K562 (cell line): ENCODE data around the gene PPP1R13B. TPM values are rescaled to one million over a fixed set of nuclear protein-coding genes. Genes with fewer than 3 reads are reported as not detected.

Experiments used
- ATAC-seq: fragments of 200-7000 bp; cut with Tn5 transposase; 3 replicates; pipeline ENCODE4 v1.9.1; 2020; ENCODE audit warnings: moderate library complexity
- BruUV-seq: library from RNA; stranded (reverse); fragments of 400-500 nt; replicated peaks from 2 replicates; lab custom pipeline; 2021; lab: Mats Ljungman, UMichigan
- CTCF ChIA-PET: fragments of 300-600 bp; formaldehyde crosslinking; extraction: SDS; loops from one replicate; lab custom pipeline; 2021; ENCODE audit warnings: low intra/inter-chr PET ratio; lab: Yijun Ruan, JAX
- POLR2A ChIA-PET: fragments of 300-600, 350-650 bp; sonication (Branson Sonifier 250); formaldehyde crosslinking; extraction: SDS; loops from one replicate; lab custom pipeline; 2021; ENCODE audit warnings: antibody characterized with exemption, inconsistent platforms; lab: Yijun Ruan, JAX
- DNase-seq, 4 experiments: peaks; one replicate each; pipeline versions ENCODE4 v3.0.0 to v3.0.0-alpha.2; 2011 to 2018; ENCODE audit warnings: low spot score in 3 of 4, mixed read lengths in 3 of 4; ENCODE audit errors: extremely low read depth in 1 of 4
- FAIRE-seq: peaks from 2 replicates; lab custom pipeline; 2011; peaks lifted over from hg19 to GRCh38; lab: Jason Lieb, UNC
- H2AFZ ChIP-seq: 2 replicates; pipeline ENCODE4 v1.6.0; 2011; ENCODE audit warnings: low read depth, low read length, control low read depth, inconsistent platforms
- H3K27ac ChIP-seq: fragments of 200-600 bp; 3 replicates; pipeline ENCODE4 v1.8.0; 2011; ENCODE audit warnings: low read depth, mild to moderate bottlenecking, control low read depth, inconsistent platforms, low read length, moderate library complexity, mixed read lengths; ENCODE audit errors: extremely low read depth
- H3K27me3 ChIP-seq, 2 experiments: fragments of 300-600 bp in 1 of 2; 2 replicates in 1 of 2; 3 replicates in 1 of 2; pipeline versions ENCODE4 v1.6.0 to v1.8.0; 2011; ENCODE audit warnings: inconsistent platforms in 2 of 2, low read length in 2 of 2, mild to moderate bottlenecking in 1 of 2, mixed read lengths in 1 of 2, moderate library complexity in 1 of 2; ENCODE audit not compliant: control insufficient read depth in 2 of 2, insufficient read depth in 2 of 2
- H3K36me3 ChIP-seq: fragments of 300-600 bp; 3 replicates; pipeline ENCODE4 v1.8.0; 2011; ENCODE audit warnings: mild to moderate bottlenecking, low read length, inconsistent platforms; ENCODE audit not compliant: control insufficient read depth, insufficient read depth
- H3K4me1 ChIP-seq, 2 experiments: fragments of 200-600 bp in 1 of 2; replicated peaks in 1 of 2; 2 replicates in 1 of 2; 3 replicates in 1 of 2; pipeline versions ENCODE4 v1.5.1 to v1.8.0; 2011; ENCODE audit warnings: inconsistent platforms in 2 of 2, low read length in 2 of 2, mild to moderate bottlenecking in 1 of 2, mixed read lengths in 1 of 2, moderate library complexity in 1 of 2; ENCODE audit not compliant: control insufficient read depth in 2 of 2, insufficient read depth in 2 of 2
- H3K4me2 ChIP-seq: 2 replicates; pipeline ENCODE4 v1.6.1; 2011; ENCODE audit warnings: low read length, control low read depth, inconsistent platforms, mixed read lengths; ENCODE audit not compliant: insufficient read depth
- H3K4me3 ChIP-seq: fragments of 200-600 bp; sonication (generic), shearing (Covaris generic); 2 replicates; pipeline ENCODE4 v1.5.1; 2016; ENCODE audit warnings: control low read depth, inconsistent platforms
- H3K79me2 ChIP-seq: fragments of 200-600 bp; 3 replicates; pipeline ENCODE4 v1.8.0; 2011; ENCODE audit warnings: low read length, inconsistent platforms; ENCODE audit not compliant: control insufficient read depth, insufficient read depth
- H3K9ac ChIP-seq, 2 experiments: 2 replicates each; pipeline versions ENCODE4 v1.6.0 to v1.6.1; 2011; ENCODE audit warnings: low read depth in 2 of 2, low read length in 2 of 2, control low read depth in 1 of 2, inconsistent platforms in 1 of 2, mild to moderate bottlenecking in 1 of 2, mixed read lengths in 1 of 2; ENCODE audit not compliant: insufficient read depth in 1 of 2
- H3K9me1 ChIP-seq: one replicate; pipeline ENCODE4 v1.6.0; 2011; ENCODE audit warnings: inconsistent platforms, mild to moderate bottlenecking, low read length, moderate library complexity; ENCODE audit not compliant: control insufficient read depth, insufficient read depth
- H3K9me3 ChIP-seq: replicated peaks from 2 replicates; pipeline ENCODE4 v1.5.1; 2011; ENCODE audit warnings: low read depth, low read length, inconsistent platforms; ENCODE audit not compliant: control insufficient read depth, insufficient read depth
- H4K20me1 ChIP-seq: replicated peaks from 2 replicates; pipeline ENCODE4 v1.6.1; 2011; ENCODE audit warnings: low read length, inconsistent platforms, mixed read lengths; ENCODE audit not compliant: control insufficient read depth, insufficient read depth
- KAT7 ChIP-seq: sonication (generic); formaldehyde crosslinking; IDR thresholded peaks from 2 replicates; pipeline ENCODE4 v1.8.0; 2022; ENCODE audit warnings: missing genetic modification reagents, mild to moderate bottlenecking, borderline replicate concordance
- RBBP5 ChIP-seq: fragments of 200-600 bp; sonication (generic); IDR thresholded peaks from 2 replicates; pipeline ENCODE4 v1.6.1; 2012; ENCODE audit warnings: borderline replicate concordance, mild to moderate bottlenecking, low read length, control low read depth, inconsistent platforms; ENCODE audit not compliant: insufficient read depth, poor library complexity, severe bottlenecking
- SRSF7 ChIP-seq: fragments of 200-400 bp; formaldehyde crosslinking; optimal IDR thresholded peaks from 2 replicates; pipeline ENCODE3; 2017; ENCODE audit warnings: mild to moderate bottlenecking, low read depth, low read length
- ZKSCAN1 ChIP-seq: fragments of 150-350 bp; IDR thresholded peaks from 2 replicates; pipeline ENCODE4 v1.6.1; 2016; ENCODE audit warnings: low read depth, low read length
- WGBS: fragments of 100-300 bp; shearing (Covaris generic); methylation state at CpG from one replicate; pipeline ENCODE4 v1.1.6; 2016; ENCODE audit warnings: low coverage, mixed read lengths; ENCODE audit not compliant: insufficient coverage; ENCODE audit errors: missing lambda C conversion rate; 5-methylcytosine and 5-hydroxymethylcytosine counted together
- in situ Hi-C: fragments of 300-500 bp; cut with MboI; formaldehyde crosslinking; loops from 4 replicates; pipeline ENCODE4 v1.15.0; 2018; ENCODE audit warnings: inconsistent platforms, mixed read lengths
- intact Hi-C: fragments of 100-400 bp; cut with micrococcal nuclease; formaldehyde crosslinking; loops from 2 replicates; pipeline ENCODE4 v1.14.2; 2022
- polyA plus RNA-seq, 8 experiments: library from polyadenylated mRNA; depleted of rRNA in 4 of 8; stranded (reverse) in 5 of 8; unstranded in 3 of 8; fragments of >200 nt; fragmentation: Nextera tagmentation in 2 of 8; fragmentation: Illumina TruSeq in 1 of 8; extraction: Ambion mirVana in 2 of 8; extraction: Trizol in 1 of 8; gene quantifications; 2 replicates each; pipeline versions ENCODE4 v1.2.1 to v1.2.3, GENCODE V29; 2011 to 2014; ENCODE audit warnings: inconsistent platforms in 1 of 8, missing spikeins in 1 of 8
- total RNA-seq, 7 experiments: library from RNA; depleted of rRNA in 6 of 7; stranded (reverse); fragments of >200 nt in 6 of 7; fragmentation: Illumina TruSeq in 2 of 7; extraction: Trizol in 2 of 7; gene quantifications; 2 replicates each; pipeline versions ENCODE4 v1.2.1 to v1.2.3, GENCODE V29; 2011 to 2021; ENCODE audit warnings: low replicate concordance in 1 of 7

The PPP1R13B gene
- total and polyA plus RNA-seq, 9 of the 15 experiments (the other 6 are each of a cell fraction or from before 2014, with no cell fraction given): 0.03 to 1.7 (median 0.15) TPM

DNA sequence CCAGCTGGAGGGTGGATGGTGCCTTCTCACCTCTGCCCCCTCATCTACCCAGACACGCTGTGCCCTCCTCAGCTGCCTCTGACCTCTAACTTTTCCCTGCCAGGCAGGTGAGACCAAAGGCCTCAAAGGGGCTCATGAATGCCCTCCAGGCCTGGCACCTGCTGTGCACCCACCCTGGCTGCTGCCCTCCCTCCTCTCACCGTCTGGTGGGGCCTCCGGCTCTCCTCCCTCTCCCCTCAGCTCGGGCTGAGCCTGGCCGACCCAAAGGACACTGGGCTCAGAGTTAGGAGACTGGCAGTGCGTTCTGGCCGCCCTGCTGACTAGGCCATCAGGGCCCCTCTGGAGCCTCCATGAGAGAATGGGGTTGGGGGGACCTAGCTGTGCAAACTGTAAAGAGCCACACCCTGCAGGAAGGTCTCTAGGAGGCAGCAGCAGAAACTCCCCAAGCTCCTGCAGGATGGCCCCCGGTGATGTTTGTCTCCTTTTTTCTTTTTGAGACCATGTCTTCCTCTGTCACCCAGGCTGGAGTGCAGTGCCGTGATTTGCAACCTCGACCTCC, 40.3 kb upstream of the PPP1R13B start (continued):
- TF ChIP-seq SRSF7 (no peak), RBBP5 (no peak)

DNA sequence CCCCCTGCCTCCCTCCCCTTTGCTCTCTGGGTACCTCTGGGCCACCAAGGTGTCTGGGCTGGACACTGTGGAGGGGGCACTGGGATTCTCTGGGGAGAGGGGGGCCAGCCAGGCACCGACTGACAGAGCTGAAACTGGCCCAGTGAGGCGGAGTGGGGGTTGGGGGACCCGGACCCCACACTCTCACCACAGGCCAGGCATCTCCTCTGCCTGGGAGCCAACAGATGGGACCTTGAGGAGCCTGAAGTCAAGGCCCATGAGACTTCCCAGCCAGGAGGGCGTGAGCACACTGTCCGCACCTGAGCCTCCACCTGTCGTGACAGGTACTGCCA, 39.8 kb upstream of the PPP1R13B start:
- no peaks in the 10 kb centered on the region; the same call in 1 of the 2 replicates for H4K20me1 ChIP-seq
- intact Hi-C loops: no loop called here
- H3K9ac ChIP-seq: no peak overlapping the region
- no peak overlapping the region for H3K4me3 ChIP-seq
- H3K4me1 ChIP-seq: peaks cover 4 to 43% of the 10 kb centered on the region in 2 experiments; a peak in 4 of 5 replicates
- TF ChIP-seq KAT7 (CRISPR knock-in tag): no peak
- TF ChIP-seq ZKSCAN1: no peak
- in situ Hi-C loops: no loop called here
- WGBS: no CpG with 5 or more reads among the region's 6 CpGs
- no peak for FAIRE-seq
- BruUV-seq: no TSS peak
- no peak overlapping the region for H3K27ac ChIP-seq
- H3K79me2 ChIP-seq: no peaks in the 10 kb centered on the region
- CTCF ChIA-PET: no interaction called here
- no peak for DNase-seq
- H2AFZ ChIP-seq: no peak overlapping the region
- H3K36me3 ChIP-seq: no peaks in the 10 kb centered on the region
- peaks cover 0 to 24% of the 10 kb centered on the region in 2 experiments; a peak in 2 of 5 replicates for H3K27me3 ChIP-seq
- no peak overlapping the region for H3K4me2 ChIP-seq
- H3K9me1 ChIP-seq: no peaks in the 10 kb centered on the region
- no peaks in the 10 kb centered on the region for H3K9me3 ChIP-seq
- ATAC-seq: no peak
- POLR2A ChIA-PET: no interaction called here
